ENCODE measurements around the gene MIPOL1.

The MIPOL1 gene

DNA sequence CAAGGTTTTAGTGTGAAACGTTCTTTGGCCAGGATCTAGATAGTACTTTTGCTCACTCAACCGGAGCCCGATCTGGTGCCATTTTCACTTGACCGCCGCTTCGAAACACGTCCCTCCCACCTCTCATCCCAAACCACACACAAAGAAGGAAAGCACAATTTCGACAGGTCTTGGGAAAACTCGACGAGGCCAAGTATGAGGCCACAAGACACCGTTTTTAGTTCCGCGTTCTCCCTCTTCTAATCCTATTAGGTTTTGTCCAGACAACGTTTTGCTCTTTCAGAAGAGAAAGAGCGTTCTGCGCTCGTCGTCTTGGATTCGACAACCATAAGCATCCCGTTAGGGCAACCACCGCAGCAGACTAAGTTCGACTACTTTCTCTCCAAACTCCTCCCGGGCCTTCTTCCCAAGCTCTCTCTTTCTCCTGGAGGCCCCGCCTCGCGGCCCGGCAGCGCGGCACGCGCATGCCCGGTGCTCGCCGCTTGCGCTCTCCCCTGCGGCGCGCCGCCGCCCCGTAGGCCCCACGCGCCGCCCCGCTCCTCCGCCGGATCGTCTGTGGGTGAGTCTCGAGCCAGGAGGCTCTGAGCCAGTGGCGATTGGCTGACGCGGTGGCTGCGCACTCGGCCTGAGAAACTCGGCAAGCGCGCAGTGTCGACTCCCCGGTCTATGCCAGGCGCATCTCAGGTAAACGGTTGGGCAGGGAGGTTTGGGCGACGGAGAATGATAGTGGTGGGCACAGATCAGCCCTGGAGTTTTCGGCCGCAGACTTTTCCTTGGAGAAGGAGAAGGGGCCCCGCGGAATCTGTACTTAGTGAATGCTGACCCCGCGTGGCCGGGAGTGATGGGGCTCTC, at the start of gene MIPOL1 (continued):
- TF ChIP-seq, protein P1, sequence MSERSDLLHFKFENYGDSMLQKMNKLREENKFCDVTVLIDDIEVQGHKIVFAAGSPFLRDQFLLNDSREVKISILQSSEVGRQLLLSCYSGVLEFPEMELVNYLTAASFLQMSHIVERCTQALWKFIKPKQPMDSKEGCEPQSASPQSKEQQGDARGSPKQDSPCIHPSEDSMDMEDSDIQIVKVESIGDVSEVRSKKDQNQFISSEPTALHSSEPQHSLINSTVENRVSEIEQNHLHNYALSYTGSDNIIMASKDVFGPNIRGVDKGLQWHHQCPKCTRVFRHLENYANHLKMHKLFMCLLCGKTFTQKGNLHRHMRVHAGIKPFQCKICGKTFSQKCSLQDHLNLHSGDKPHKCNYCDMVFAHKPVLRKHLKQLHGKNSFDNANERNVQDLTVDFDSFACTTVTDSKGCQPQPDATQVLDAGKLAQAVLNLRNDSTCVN (tag by site-specific recombination; optimal IDR thresholded peaks at IDR 0.05): peak; percentile 80
- TF ChIP-seq ZNF366 (tag by site-specific recombination; conservative IDR thresholded peaks at IDR 0.05) (peak; percentile 51; the same call in 1 of the 2 replicates), ZNF837 (tag by site-specific recombination; IDR thresholded peaks at IDR 0.05) (no peak), ZNF335 (tag by site-specific recombination; conservative IDR thresholded peaks at IDR 0.05) (peak; percentile 92), PRDM1 (tag by site-specific recombination; IDR thresholded peaks at IDR 0.05) (peak; percentile 73), ZNF16 (tag by site-specific recombination; IDR thresholded peaks at IDR 0.05; ENCODE audit: low read depth) (no peak), ZNF202 (tag by site-specific recombination; IDR thresholded peaks at IDR 0.05; ENCODE audit: borderline replicate concordance) (no peak), ZNF48 (tag by site-specific recombination; IDR thresholded peaks at IDR 0.05) (no peak), ZNF23 (tag by site-specific recombination; IDR thresholded peaks at IDR 0.05; ENCODE audit: borderline replicate concordance) (no peak), ZNF544 (tag by site-specific recombination; IDR thresholded peaks at IDR 0.05) (no peak), HOXA7 (CRISPR knock-in tag; IDR thresholded peaks at IDR 0.05; ENCODE audit: borderline replicate concordance) (no peak), ZNF585B (tag by site-specific recombination; IDR thresholded peaks at IDR 0.05) (no peak), ZNF658 (tag by site-specific recombination; IDR thresholded peaks at IDR 0.05) (no peak)
- TF ChIP-seq, protein P2, sequence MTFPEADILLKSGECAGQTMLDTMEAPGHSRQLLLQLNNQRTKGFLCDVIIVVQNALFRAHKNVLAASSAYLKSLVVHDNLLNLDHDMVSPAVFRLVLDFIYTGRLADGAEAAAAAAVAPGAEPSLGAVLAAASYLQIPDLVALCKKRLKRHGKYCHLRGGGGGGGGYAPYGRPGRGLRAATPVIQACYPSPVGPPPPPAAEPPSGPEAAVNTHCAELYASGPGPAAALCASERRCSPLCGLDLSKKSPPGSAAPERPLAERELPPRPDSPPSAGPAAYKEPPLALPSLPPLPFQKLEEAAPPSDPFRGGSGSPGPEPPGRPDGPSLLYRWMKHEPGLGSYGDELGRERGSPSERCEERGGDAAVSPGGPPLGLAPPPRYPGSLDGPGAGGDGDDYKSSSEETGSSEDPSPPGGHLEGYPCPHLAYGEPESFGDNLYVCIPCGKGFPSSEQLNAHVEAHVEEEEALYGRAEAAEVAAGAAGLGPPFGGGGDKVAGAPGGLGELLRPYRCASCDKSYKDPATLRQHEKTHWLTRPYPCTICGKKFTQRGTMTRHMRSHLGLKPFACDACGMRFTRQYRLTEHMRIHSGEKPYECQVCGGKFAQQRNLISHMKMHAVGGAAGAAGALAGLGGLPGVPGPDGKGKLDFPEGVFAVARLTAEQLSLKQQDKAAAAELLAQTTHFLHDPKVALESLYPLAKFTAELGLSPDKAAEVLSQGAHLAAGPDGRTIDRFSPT (tag by site-specific recombination; IDR thresholded peaks at IDR 0.05): no peak; the same call in 1 of the 2 replicates
- TF ChIP-seq, protein P3, sequence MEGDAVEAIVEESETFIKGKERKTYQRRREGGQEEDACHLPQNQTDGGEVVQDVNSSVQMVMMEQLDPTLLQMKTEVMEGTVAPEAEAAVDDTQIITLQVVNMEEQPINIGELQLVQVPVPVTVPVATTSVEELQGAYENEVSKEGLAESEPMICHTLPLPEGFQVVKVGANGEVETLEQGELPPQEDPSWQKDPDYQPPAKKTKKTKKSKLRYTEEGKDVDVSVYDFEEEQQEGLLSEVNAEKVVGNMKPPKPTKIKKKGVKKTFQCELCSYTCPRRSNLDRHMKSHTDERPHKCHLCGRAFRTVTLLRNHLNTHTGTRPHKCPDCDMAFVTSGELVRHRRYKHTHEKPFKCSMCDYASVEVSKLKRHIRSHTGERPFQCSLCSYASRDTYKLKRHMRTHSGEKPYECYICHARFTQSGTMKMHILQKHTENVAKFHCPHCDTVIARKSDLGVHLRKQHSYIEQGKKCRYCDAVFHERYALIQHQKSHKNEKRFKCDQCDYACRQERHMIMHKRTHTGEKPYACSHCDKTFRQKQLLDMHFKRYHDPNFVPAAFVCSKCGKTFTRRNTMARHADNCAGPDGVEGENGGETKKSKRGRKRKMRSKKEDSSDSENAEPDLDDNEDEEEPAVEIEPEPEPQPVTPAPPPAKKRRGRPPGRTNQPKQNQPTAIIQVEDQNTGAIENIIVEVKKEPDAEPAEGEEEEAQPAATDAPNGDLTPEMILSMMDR (tag by site-specific recombination; IDR thresholded peaks at IDR 0.05): peak; percentile 72

DNA sequence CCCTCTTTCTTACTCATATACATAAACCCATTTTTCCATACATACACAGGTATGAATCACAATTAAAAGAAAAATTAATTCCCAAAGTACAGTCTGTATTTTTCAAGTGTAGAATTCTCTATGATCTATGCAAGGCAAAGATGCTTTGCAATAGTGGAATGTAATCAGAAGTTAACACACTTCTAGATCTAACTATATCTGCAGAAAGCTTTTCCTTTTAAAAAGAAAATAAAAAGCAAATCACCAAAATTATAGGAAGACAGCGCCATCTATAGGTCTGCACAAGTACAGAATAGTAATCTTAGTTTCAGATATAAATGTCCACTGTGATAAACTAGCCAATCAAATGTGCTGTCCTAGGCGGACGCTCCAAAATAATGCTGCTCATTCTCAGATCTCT, 47.3 kb upstream of the MIPOL1 start:
- POLR2A ChIA-PET: no interaction called here
- CTCF ChIA-PET: interaction anchor here (0.6 to 5.0 kb wide), 57 partner anchors 9 to 1850 kb away, joined by 3 to 49 read pairs (median 4); partner anchors contain the start of gene MIPOL1

More for the DNA sequence above, 47.3 kb upstream of the MIPOL1 start:
- no peak overlapping the region; the same call in 1 of the 2 replicates for H3K4me3 ChIP-seq (ENCODE audit: low read depth, low read length)
- H3K36me3 ChIP-seq (ENCODE audit: control insufficient read depth in 2 of 2, insufficient read depth in 1 of 2, low read length in 2 of 2): no peaks in the 10 kb centered on the region
- peaks cover 6% of the 10 kb centered on the region; the same call in 1 of the 2 replicates for H3K4me1 ChIP-seq (ENCODE audit: control insufficient read depth, insufficient read depth, low read length)
- TF ChIP-seq ZBTB1 (tag by site-specific recombination; IDR thresholded peaks at IDR 0.05): no peak
- TF ChIP-seq, protein P4, sequence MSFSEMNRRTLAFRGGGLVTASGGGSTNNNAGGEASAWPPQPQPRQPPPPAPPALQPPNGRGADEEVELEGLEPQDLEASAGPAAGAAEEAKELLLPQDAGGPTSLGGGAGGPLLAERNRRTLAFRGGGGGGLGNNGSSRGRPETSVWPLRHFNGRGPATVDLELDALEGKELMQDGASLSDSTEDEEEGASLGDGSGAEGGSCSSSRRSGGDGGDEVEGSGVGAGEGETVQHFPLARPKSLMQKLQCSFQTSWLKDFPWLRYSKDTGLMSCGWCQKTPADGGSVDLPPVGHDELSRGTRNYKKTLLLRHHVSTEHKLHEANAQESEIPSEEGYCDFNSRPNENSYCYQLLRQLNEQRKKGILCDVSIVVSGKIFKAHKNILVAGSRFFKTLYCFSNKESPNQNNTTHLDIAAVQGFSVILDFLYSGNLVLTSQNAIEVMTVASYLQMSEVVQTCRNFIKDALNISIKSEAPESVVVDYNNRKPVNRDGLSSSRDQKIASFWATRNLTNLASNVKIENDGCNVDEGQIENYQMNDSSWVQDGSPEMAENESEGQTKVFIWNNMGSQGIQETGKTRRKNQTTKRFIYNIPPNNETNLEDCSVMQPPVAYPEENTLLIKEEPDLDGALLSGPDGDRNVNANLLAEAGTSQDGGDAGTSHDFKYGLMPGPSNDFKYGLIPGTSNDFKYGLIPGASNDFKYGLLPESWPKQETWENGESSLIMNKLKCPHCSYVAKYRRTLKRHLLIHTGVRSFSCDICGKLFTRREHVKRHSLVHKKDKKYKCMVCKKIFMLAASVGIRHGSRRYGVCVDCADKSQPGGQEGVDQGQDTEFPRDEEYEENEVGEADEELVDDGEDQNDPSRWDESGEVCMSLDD (tag by site-specific recombination; IDR thresholded peaks at IDR 0.05): no peak
- TF ChIP-seq ZNF654 (tag by site-specific recombination; IDR thresholded peaks at IDR 0.05; ENCODE audit: low read depth): peak; percentile 67
- TF ChIP-seq, protein P3 (tag by site-specific recombination; IDR thresholded peaks at IDR 0.05): peak; percentile 19; the same call in 1 of the 2 replicates
- no peak for TF ChIP-seq ZNF791 (tag by site-specific recombination; IDR thresholded peaks at IDR 0.05)
- no peak for TF ChIP-seq ZNF335 (tag by site-specific recombination; conservative IDR thresholded peaks at IDR 0.05)
- H3K27ac ChIP-seq (ENCODE audit: extremely low read depth, low read depth, low read length): no peak overlapping the region
- no peaks in the 10 kb centered on the region for H3K9me3 ChIP-seq (ENCODE audit: control insufficient read depth, insufficient read depth, low read depth, low read length)
